ENCODE measurements around the gene OVAAL. TPM values are rescaled to one million over a fixed set of nuclear protein-coding genes. Genes with fewer than 3 reads are reported as not detected.
"Not testable (repeated sequence)": the region's sequence is repeated elsewhere in the genome, so short reads cannot be mapped to it uniquely, and the experiment has no call there.

OVAAL gene
- total RNA-seq, 4 donors from 2014 or later, result not detected

DNA sequence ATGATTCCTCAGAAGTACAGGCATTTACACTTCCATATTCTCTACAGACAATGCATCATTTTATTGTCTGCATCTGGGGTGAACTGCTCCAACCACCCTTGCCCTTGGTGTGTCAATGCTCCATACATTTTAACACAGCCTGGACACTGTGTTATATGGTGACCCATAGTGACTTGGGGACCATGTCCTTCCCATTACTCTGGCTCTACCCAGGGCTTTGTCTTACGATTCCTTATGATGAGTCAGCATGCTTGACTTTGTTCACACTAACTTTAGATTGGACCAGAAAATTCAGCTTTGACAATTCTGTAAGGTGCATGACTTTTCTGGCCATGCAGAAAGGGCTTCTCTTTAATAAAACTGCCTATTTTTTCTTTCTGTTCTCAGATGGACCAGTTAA lies 6.8 kb upstream of the OVAAL start:
- DNase-seq (ENCODE audit: low spot score in 2 of 2), result no peak
- intact Hi-C loops (cut with DNase I; ENCODE audit: low total_unique reads), result no loop called here
- WGBS, 2 donors, result 63 to 89% methylated on average over 1 of the region's 1 CpG
- no peak for TF ChIP-seq POLR2A (IDR thresholded peaks at IDR 0.05)
- TF ChIP-seq, protein P1, sequence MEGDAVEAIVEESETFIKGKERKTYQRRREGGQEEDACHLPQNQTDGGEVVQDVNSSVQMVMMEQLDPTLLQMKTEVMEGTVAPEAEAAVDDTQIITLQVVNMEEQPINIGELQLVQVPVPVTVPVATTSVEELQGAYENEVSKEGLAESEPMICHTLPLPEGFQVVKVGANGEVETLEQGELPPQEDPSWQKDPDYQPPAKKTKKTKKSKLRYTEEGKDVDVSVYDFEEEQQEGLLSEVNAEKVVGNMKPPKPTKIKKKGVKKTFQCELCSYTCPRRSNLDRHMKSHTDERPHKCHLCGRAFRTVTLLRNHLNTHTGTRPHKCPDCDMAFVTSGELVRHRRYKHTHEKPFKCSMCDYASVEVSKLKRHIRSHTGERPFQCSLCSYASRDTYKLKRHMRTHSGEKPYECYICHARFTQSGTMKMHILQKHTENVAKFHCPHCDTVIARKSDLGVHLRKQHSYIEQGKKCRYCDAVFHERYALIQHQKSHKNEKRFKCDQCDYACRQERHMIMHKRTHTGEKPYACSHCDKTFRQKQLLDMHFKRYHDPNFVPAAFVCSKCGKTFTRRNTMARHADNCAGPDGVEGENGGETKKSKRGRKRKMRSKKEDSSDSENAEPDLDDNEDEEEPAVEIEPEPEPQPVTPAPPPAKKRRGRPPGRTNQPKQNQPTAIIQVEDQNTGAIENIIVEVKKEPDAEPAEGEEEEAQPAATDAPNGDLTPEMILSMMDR (IDR thresholded peaks at IDR 0.05), result no peak
- no peak overlapping the region for H3K4me3 ChIP-seq (ENCODE audit: low read depth, poor library complexity, severe bottlenecking)

DNA sequence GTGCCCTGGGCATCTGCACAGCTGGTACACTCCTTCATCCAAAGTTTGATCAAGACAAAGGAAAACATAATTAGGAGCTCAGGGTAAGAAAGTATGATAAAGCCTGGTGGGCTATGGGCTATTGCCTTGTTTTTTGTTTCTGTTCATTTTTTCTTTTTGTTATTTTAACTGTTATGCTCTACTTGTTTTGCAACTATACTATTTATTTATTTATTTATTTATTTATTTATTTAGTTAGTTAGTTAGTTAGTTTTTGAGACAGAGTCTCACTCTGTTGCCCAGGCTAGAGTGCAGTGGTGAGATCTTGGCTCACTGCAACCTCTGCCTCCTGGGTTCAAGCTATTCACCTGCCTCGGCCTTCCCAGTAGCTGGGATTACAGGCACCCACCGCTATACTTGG lies 5.7 kb upstream of the OVAAL start:
- H3K4me3 ChIP-seq (ENCODE audit: low read depth, poor library complexity, severe bottlenecking); DNase-seq (ENCODE audit: low spot score in 2 of 2); intact Hi-C loops (cut with DNase I; ENCODE audit: low total_unique reads): not testable (repeated sequence)

DNA sequence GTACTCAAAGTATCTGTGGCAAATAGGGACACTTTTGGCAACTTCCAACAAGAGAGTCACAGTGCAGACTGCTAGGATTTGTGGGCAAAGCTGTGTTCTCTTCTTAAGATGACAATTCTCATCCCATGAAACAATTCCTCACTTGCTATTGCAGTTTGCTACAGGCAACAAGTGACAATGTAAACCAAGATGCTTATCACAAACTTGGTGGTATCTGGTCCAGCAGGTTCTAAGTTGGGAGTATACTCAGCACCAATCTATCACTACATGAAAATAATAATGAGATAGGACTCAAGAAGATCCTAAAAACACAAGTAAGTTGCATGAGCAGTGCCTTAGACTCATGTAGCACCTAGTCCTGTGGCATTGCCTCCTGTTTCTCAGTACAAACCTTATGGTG lies 3.4 kb upstream of the OVAAL start:
- intact Hi-C loops (cut with DNase I; ENCODE audit: low total_unique reads), result no loop called here
- no peak for DNase-seq (ENCODE audit: low spot score in 2 of 2)
- TF ChIP-seq, protein P1 (IDR thresholded peaks at IDR 0.05), result no peak
- TF ChIP-seq POLR2A (IDR thresholded peaks at IDR 0.05), result no peak
- no peak overlapping the region for H3K4me3 ChIP-seq (ENCODE audit: low read depth, poor library complexity, severe bottlenecking)

More for the DNA sequence above, 5.7 kb upstream of the OVAAL start:
- 97 to 98% methylated on average over 2 of the region's 2 CpGs for WGBS, 2 donors

DNA sequence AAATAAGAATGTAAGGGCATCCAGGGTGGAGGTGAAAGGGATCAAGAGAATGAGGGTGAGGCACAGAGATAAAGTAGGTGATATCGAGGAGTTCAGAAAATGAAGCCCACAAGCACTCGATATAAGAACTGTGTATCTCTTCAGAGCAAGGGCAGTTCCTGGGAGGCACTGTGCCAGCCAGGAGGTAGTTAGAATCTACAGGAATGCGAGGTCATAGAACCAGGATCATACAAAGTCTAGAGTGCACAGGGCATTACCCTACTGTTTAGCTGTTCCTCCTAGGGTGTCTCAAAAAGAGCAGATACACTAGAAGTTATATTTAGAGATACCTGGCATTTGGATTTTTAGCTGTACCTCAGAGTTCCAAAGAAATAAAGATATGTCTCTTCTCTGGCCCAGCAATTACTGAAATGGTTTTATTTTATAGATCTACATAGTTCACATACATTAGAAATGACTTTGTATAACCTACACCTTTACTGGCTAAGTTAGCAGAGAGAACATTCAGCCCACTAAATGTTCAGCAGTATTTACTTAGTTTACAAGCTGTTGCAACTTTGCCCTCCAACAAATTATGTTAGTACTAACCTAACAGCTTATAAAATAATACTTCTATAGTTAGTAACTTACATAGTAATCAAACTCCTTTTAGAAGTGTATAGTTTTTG lies 1.6 kb downstream of the OVAAL start:
- WGBS, 2 donors, result 52 to 71% methylated on average over 3 of the region's 3 CpGs
- DNase-seq (ENCODE audit: low spot score in 2 of 2), result no peak
- no peak overlapping the region for H3K4me3 ChIP-seq (ENCODE audit: low read depth, poor library complexity, severe bottlenecking)
- TF ChIP-seq, protein P1 (IDR thresholded peaks at IDR 0.05), result no peak
- TF ChIP-seq POLR2A (IDR thresholded peaks at IDR 0.05), result no peak
- intact Hi-C loops (cut with DNase I; ENCODE audit: low total_unique reads), result no loop called here

DNA sequence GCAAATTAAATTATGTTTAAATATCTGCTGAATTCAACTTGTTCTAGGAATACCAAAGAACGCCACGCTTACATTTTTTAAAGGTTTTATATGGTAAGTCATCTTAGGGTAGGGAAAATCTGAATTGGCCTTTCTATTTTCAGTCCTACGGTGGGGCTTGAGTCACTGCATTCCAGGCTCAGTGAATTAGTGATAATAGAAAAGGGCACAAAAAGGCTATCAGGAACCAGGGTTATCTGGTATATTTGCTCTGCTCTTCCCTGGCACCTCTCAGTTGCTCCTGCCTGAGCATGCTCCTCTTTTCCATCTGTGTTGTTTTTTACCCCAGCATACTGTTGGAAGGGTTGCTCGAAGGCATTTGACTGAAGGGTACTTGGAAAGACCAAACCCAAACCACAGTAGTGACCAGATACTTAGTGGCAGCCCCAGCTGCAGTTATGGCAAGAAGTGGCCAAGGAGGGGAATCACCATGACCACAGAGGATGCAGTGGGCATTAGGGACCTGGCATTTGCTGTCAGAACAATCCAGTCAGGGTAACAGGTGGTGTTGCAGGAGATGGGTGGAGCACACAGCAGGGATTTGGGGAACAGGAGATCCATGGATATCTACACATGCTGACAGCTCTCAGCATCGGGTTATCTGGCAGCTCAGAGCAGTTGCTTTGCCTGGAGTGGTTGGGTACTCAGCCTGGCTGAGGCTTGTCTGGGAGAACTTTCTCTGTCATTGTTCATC lies 2.3 kb downstream of the OVAAL start:
- intact Hi-C loops (cut with DNase I; ENCODE audit: low total_unique reads), result no loop called here
- TF ChIP-seq, protein P1 (IDR thresholded peaks at IDR 0.05), result no peak
- TF ChIP-seq POLR2A (IDR thresholded peaks at IDR 0.05), result no peak

DNA sequence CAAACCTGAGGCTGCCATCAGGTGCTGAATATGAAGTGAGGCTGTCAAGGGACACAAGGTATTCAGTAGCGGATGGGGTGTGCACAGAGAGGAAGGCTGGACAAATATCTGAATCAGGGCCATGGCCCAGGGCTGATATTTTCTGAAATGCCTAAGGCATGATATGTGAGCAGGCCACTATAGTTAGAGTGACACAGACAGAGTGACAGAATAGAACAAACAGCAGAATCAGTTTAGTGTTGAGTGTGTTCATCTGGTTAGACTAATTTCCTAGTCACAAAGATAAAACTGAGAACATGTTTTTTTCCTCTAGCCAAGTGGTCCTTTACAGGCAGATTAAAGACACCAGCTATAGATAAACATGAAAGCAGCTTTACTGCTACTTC lies 3.9 kb downstream of the OVAAL start:
- 95 to 96% methylated on average over 1 of the region's 1 CpG for WGBS, 2 donors
- no peak for DNase-seq (ENCODE audit: low spot score in 2 of 2)
- no peak overlapping the region for H3K4me3 ChIP-seq (ENCODE audit: low read depth, poor library complexity, severe bottlenecking)
- intact Hi-C loops (cut with DNase I; ENCODE audit: low total_unique reads), result no loop called here
- no peak for TF ChIP-seq POLR2A (IDR thresholded peaks at IDR 0.05)
- TF ChIP-seq, protein P1 (IDR thresholded peaks at IDR 0.05), result no peak

More for the DNA sequence above, 2.3 kb downstream of the OVAAL start:
- H3K4me3 ChIP-seq (ENCODE audit: low read depth, poor library complexity, severe bottlenecking), result no peak overlapping the region
- WGBS, 2 donors, result 69 to 71% methylated on average over 5 of the region's 5 CpGs
- DNase-seq (ENCODE audit: low spot score in 2 of 2), result no peak

Measured in lower leg skin (tissue), 4 donors.